ENCODE results near the gene IYD.

IYD gene

DNA sequence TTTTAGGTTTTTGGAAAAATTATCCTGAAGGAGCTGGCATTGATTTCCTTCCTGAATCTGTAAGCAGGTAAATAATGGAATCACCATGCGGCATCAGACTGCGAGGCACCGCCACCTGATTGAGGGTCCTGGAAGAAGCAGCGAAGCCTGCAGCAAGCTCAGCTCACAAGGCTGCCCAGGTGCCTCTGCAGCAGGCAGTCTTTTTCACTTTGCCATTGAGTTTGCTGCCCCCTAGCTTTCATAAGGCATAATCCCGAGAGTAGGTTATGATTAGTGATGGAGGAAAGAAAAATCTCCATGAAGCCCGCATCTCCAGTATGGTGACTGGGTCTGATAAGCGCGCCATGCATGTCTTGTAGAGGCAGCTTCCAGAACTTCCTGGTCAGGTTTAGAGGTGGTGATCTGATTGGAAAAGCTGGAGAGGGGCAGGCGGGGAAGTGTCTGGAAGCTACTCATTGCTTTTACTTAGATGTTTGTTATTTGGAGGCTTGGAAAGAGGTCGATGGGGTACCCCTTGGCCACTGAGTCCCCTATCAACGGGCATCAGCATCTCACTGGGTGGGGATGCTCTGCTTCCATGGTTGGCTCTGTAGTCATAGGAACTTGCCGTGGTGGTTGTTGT is 26.7 kb downstream of the IYD start:
- peak; percentile 70 for DNase-seq

DNA sequence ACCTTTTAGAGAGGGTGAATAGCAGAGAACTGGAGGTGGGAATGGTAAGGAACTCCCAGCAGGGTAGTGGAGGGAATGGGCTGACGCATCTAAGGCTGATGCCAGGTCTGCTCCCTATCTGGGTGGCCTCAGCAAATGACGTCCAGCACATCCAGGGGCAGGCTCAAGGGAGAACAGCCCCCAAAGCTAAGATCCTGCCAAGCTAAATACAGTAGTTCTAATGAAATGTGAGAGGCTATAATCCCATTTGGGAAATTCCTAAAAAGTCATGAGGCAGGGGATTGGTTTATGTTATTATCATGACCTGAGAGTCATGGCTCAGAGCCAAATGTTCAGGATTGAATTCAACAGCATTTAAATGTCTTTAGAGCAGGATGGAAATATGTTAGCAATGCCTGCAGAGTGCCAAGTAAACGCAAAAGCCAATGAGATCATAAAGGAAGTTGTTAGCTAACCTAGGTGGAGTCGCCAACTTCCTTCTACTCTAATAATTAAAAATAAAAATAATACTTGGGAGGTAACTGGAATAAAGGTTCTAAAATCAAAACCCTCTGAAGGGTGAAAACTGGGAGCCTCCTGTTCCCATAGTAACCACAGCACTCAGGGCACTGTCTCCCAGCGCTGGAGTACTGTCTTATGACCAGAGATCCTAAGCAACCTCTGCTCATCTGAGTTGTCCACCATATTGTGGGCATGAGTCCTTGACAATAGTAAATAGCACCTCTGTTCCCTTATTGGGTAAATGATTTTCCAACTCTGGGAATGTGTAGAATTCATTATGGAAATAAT is 34.8 kb downstream of the IYD start:
- no peak for DNase-seq

- no peak for DNase-seq
These were observed 38.1 kb downstream of the IYD start for GRCh38 chr6:150406948-150407347.

DNA sequence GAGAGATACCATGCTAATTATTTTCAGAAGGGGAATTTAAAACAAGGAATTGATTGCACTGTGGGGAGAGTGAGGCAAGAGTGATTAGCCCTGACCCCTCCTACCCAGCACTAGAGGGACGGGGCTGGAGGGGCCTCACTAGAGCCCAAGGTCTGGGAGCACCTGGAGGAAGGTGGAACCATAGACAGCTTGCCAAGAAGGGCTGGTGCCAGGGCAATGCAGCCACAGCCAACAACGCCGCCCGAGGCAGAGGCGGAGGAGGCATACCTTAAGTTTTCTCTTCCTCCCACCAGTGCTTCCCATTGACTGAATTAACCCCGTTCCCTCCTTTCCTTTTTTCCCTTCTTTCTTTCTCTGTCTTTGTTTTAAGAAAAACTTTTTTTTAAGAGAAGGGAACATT is 40.0 kb downstream of the IYD start:
- DNase-seq, result no peak

- DNase-seq, result peak; percentile 57
These were observed 40.8 kb downstream of the IYD start for GRCh38 chr6:150409576-150410066.

DNA sequence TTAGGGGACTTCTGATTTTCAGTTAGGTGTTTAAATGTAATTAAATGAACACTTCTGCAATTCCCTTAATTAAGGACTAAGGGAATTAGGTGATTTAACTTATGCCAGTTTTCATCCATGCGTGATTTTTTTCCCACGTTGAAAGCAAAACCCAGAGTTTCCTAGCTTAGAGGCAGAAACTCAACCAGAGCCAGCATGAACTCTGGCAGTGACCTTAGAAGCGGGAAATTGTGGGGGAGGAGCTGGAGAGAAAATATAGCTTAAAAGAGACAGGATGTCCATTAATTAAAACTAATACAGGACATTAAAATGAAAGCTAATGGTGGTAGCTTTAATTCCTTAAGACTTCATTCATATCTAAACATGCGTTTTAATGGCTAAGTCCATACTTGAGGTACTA is 41.6 kb downstream of the IYD start:
- no peak for DNase-seq

DNA sequence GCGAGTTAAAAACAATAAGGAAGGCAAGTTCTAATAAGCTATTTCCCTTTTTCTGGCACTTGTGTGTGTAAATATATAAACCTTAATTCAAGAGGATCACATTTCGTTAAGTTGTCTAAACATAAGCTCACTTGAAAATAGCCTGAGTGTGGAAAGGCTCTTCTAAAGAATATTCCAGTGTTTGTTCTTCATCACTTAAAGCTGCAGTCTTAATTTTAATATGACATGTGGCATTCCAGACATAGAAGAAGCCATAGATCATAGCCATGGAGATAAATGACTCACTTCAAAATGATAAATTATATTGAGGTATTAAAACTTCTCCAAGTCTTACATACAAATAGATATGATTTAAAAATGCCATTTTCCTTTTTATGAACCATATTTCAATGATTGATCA is 42.1 kb downstream of the IYD start:
- DNase-seq, result peak; percentile 58

GRCh38 chr6:150412221-150412620 is 43.4 kb downstream of the IYD start:
- no peak for DNase-seq

- no peak for DNase-seq
These were observed 44.4 kb downstream of the IYD start for GRCh38 chr6:150413198-150413597.

- no peak for DNase-seq
These were observed 45.0 kb downstream of the IYD start for GRCh38 chr6:150413781-150414281.

GRCh38 chr6:150416128-150416527 is 47.3 kb downstream of the IYD start:
- DNase-seq, result no peak

- no peak for DNase-seq
These were observed 48.4 kb downstream of the IYD start for GRCh38 chr6:150417250-150417649.

GRCh38 chr6:150417899-150418826 is 49.4 kb downstream of the IYD start:
- DNase-seq, result peak; percentile 72

GRCh38 chr6:150418827-150419594 is 50.2 kb downstream of the IYD start:
- peak; percentile 3 for DNase-seq

GRCh38 chr6:150420428-150420827 is 51.6 kb downstream of the IYD start:
- DNase-seq, result no peak

DNA sequence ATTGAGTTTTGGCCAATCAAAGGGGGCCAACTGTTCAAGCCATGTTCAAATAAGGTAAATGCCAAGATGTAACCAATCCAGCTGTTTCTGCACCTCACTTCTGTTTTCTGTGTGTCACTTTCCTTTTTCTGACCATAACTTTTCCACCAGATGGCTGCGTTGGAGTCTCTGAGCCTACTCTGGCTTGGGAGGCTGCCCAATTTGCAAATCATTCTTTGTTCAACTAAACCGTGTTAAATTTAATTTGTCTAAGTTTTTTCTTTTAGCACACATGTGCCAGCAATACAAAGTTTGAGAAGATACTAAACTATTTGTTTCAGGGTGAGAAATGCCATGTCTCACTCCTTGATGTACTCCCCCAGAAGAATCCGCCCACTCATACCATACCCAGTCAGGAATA is 52.1 kb downstream of the IYD start:
- DNase-seq, result no peak

DNA sequence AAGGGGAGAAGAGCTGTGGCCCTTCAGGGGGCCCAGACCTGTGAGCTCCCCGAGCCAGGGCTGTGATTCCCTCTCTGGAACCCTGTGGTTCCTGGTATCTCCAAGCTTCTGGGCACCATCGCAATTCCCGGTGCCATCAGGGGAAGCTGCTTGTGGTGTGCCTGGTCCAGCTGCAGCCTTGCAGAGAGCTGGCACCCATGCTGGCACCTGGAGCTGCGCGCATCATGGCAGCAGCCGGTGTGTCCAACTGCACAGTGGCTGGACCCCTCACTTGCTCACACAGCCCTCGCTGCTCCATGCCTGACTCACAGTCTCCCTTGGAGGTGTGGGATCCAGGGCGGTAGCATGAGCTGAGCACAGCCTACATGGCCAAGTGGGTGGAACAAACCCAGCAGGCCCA is 56.7 kb downstream of the IYD start:
- no peak for DNase-seq

DNA sequence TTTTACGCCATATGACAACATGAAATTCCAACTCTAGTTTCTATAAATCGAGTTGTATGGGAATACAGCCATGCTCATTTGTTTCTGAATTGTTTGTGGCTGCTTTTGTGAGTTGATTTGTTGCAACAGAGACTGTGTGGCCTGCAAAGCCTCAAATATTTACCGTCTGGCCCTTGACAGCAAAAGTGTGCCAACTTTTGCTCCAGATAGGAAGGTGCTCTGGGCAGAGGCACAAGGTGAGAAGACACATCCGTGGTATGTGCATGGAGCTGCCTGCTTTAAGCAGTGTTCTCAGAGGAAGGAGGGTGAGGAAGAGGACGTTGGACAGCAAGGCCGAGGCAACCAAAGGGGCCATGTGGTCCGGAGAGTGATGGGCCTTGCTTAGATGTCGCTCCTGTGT is 57.4 kb downstream of the IYD start:
- no peak for DNase-seq

- DNase-seq, result no peak
These were observed 58.3 kb downstream of the IYD start for GRCh38 chr6:150427037-150427602.

DNA sequence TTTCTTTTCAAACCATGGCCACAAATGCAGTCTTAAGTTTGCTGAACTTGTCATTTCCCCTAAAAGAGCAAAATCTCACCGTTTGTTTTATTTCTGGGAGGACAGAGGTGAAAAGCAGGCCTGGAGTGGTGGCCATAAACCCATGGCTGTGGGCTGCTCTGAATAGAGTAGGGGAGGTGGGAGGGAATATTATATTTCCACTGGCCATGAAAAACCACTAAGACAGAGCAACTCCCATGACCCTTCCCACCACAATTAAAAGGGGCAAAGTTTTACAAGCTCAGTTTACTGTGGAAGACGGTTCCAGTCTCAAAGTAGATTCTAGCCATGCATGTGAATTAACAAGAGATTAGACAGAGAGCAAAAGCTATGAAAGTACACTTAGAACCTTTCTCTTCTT is 59.0 kb downstream of the IYD start:
- no peak for DNase-seq

GRCh38 chr6:150430815-150431214 is 62.0 kb downstream of the IYD start:
- DNase-seq, result no peak

GRCh38 chr6:150435360-150435759 is 66.5 kb downstream of the IYD start:
- DNase-seq, result no peak
